Stimulated activated CD8-positive, alpha-beta memory T cell treated with anti-CD3 and anti-CD28 coated beads, Interleukin-15, amount 100 ng/mL, for 4 hours (primary cell): Measurements from ENCODE around the gene PGAM2.
"Not testable (repeated sequence)": the region's sequence is repeated elsewhere in the genome, so short reads cannot be mapped to it uniquely, and the experiment has no call there.

Source experiments
- DNase-seq, 2 donors: peaks; one replicate each; pipeline ENCODE4 v3.0.0-alpha.2; 2020; ENCODE audit warnings: low read depth in 2 of 2

Gene PGAM2

GRCh38 chr7:44031319-44031718 lies 34.0 kb downstream of the PGAM2 start:
- not testable (repeated sequence) for DNase-seq

- DNase-seq, result not testable (repeated sequence)
Observed at GRCh38 chr7:44030029-44030428, 35.3 kb downstream of the PGAM2 start.

GRCh38 chr7:44029433-44029832 lies 35.9 kb downstream of the PGAM2 start:
- not testable (repeated sequence) for DNase-seq

GRCh38 chr7:44022796-44023467 lies 42.4 kb downstream of the PGAM2 start:
- not testable (repeated sequence) for DNase-seq

- DNase-seq, result not testable (repeated sequence)
Observed at GRCh38 chr7:44022069-44022468, 43.3 kb downstream of the PGAM2 start.

GRCh38 chr7:44019825-44020224 lies 45.5 kb downstream of the PGAM2 start:
- not testable (repeated sequence) for DNase-seq

GRCh38 chr7:44018857-44019807 lies 46.2 kb downstream of the PGAM2 start:
- peak; percentile 98 to 99 for DNase-seq

GRCh38 chr7:44015090-44015489 lies 50.3 kb downstream of the PGAM2 start:
- DNase-seq, result not testable (repeated sequence)
